SK-N-SH (cell line): ENCODE data around the gene TGIF1. TPM values are rescaled to one million over a fixed set of nuclear protein-coding genes. Genes with fewer than 3 reads are reported as not detected.

ENCODE experiments used
- CTCF ChIA-PET: fragments of 300-600, 350-600 bp; formaldehyde crosslinking; extraction: SDS; loops from one replicate; lab custom pipeline; 2021; lab: Yijun Ruan, JAX
- POLR2A ChIA-PET: fragments of 350-600 bp; sonication (Branson Sonifier 250); formaldehyde crosslinking; extraction: SDS; loops from one replicate; lab custom pipeline; 2020; ENCODE audit warnings: antibody characterized with exemption, inconsistent platforms; lab: Yijun Ruan, JAX
- DNase-seq: peaks from one replicate; pipeline ENCODE4 v3.0.0; 2012
- H2AFZ ChIP-seq: fragments of 200-600 bp; sonication (generic); 2 replicates; pipeline ENCODE4 v1.8.1; 2016; ENCODE audit warnings: antibody characterized with exemption, mild to moderate bottlenecking, low read depth
- H3F3A ChIP-seq: fragments of 200-600 bp; sonication (generic); replicated peaks from 2 replicates; pipeline ENCODE3; 2016; ENCODE audit warnings: antibody characterized with exemption, mild to moderate bottlenecking; ENCODE audit not compliant: insufficient read depth
- H3K27ac ChIP-seq, 2 experiments: fragments of 200-500 bp in 1 of 2; fragments of 200-600 bp in 1 of 2; sonication (Bioruptor generic) in 1 of 2; sonication (generic), shearing (Covaris generic) in 1 of 2; 2 replicates each; pipeline versions ENCODE4 v1.5.1 to v1.6.1; 2014 to 2016; ENCODE audit warnings: low read depth in 2 of 2, inconsistent platforms in 1 of 2, low read length in 1 of 2, mild to moderate bottlenecking in 1 of 2, mixed read lengths in 1 of 2
- H3K27me3 ChIP-seq: fragments of 200-600 bp; sonication (generic), shearing (Covaris generic); 2 replicates; pipeline ENCODE4 v1.6.1; 2016; ENCODE audit warnings: mixed run types; ENCODE audit not compliant: insufficient read depth
- H3K36me3 ChIP-seq, 2 experiments: fragments of 200-500 bp in 1 of 2; fragments of 200-600 bp in 1 of 2; sonication (Bioruptor generic) in 1 of 2; sonication (generic) in 1 of 2; replicated peaks in 1 of 2; 2 replicates each; pipeline versions ENCODE3 to v1.5.1; 2014 to 2016; ENCODE audit warnings: low read length in 1 of 2, mild to moderate bottlenecking in 1 of 2; ENCODE audit not compliant: insufficient read depth in 2 of 2, control insufficient read depth in 1 of 2
- H3K4me1 ChIP-seq, 2 experiments: fragments of 200-500 bp in 1 of 2; fragments of 200-600 bp in 1 of 2; sonication (Bioruptor generic) in 1 of 2; sonication (generic), shearing (Covaris generic) in 1 of 2; 2 replicates each; pipeline versions ENCODE4 v1.5.1 to v1.6.1; 2014 to 2016; ENCODE audit warnings: low read depth in 1 of 2, low read length in 1 of 2, mixed run types in 1 of 2; ENCODE audit not compliant: insufficient read depth in 2 of 2, control insufficient read depth in 1 of 2
- H3K4me2 ChIP-seq: fragments of 200-600 bp; sonication (generic), shearing (Covaris generic); 2 replicates; pipeline ENCODE4 v1.6.1; 2017; ENCODE audit warnings: mixed run types
- H3K4me3 ChIP-seq, 2 experiments: fragments of 200-500 bp in 1 of 2; fragments of 200-600 bp in 1 of 2; sonication (Bioruptor generic) in 1 of 2; sonication (generic), shearing (Covaris generic) in 1 of 2; 2 replicates each; pipeline versions ENCODE4 v1.5.1 to v1.8.1; 2014 to 2016; ENCODE audit warnings: low read depth in 2 of 2, inconsistent platforms in 1 of 2, low read length in 1 of 2, mild to moderate bottlenecking in 1 of 2, mixed read lengths in 1 of 2, moderate library complexity in 1 of 2
- H3K79me2 ChIP-seq: fragments of 200-600 bp; sonication (generic); 2 replicates; pipeline ENCODE4 v1.8.1; 2017; ENCODE audit warnings: mild to moderate bottlenecking; ENCODE audit not compliant: insufficient read depth
- H3K9ac ChIP-seq: fragments of 200-600 bp; sonication (generic); 2 replicates; pipeline ENCODE4 v1.6.1; 2017; ENCODE audit warnings: mixed run types
- H3K9me2 ChIP-seq: fragments of 200-600 bp; sonication (generic); 2 replicates; pipeline ENCODE4 v1.6.1; 2017; ENCODE audit warnings: mixed run types
- H3K9me3 ChIP-seq: fragments of 200-600 bp; sonication (generic); 2 replicates; pipeline ENCODE4 v1.6.1; 2017; ENCODE audit warnings: mixed run types, mild to moderate bottlenecking, moderate library complexity
- H4K20me1 ChIP-seq: fragments of 200-600 bp; sonication (generic); 2 replicates; pipeline ENCODE4 v1.6.1; 2017; ENCODE audit warnings: mild to moderate bottlenecking, mixed run types; ENCODE audit not compliant: insufficient read depth
- CTCF ChIP-seq: fragments of 200-600 bp; sonication (generic); IDR thresholded peaks from 2 replicates; pipeline ENCODE4 v1.6.1; 2017; ENCODE audit warnings: antibody characterized with exemption, mild to moderate bottlenecking, moderate library complexity
- EP300 ChIP-seq, 2 experiments: IDR thresholded peaks; 2 replicates each; pipeline versions ENCODE4 v1.4.0 to v1.6.1; 2012; ENCODE audit warnings: borderline replicate concordance in 1 of 2, low read depth in 1 of 2, low read length in 1 of 2
- FOSL2 ChIP-seq: IDR thresholded peaks from 2 replicates; pipeline ENCODE4 v1.4.0; 2012; ENCODE audit warnings: low read depth, mild to moderate bottlenecking, moderate library complexity, borderline replicate concordance
- FOXJ3 ChIP-seq: sonication (generic); formaldehyde crosslinking; IDR thresholded peaks from 2 replicates; pipeline ENCODE4 v1.5.1; 2020; ENCODE audit warnings: mild to moderate bottlenecking, missing genetic modification reagents
- GATA2 ChIP-seq: sonication (generic); formaldehyde crosslinking; IDR thresholded peaks from 2 replicates; pipeline ENCODE4 v1.5.0; 2020; ENCODE audit warnings: mild to moderate bottlenecking, missing genetic modification reagents
- MEF2A ChIP-seq: IDR thresholded peaks from 2 replicates; pipeline ENCODE4 v1.4.0; 2012; ENCODE audit warnings: low read depth, borderline replicate concordance
- NRF1 ChIP-seq: IDR thresholded peaks from 2 replicates; pipeline ENCODE4 v1.6.1; 2012; ENCODE audit warnings: low read depth, mild to moderate bottlenecking, low read length
- PBX3 ChIP-seq: IDR thresholded peaks from 2 replicates; pipeline ENCODE4; 2012
- POLR2AphosphoS5 ChIP-seq: IDR thresholded peaks from 2 replicates; pipeline ENCODE4 v1.6.1; 2012; ENCODE audit warnings: low read depth, low read length
- RAD21 ChIP-seq: IDR thresholded peaks from 2 replicates; pipeline ENCODE4 v1.6.1; 2012; ENCODE audit warnings: mild to moderate bottlenecking, low read length
- RCOR1 ChIP-seq: fragments of 150-350 bp; IDR thresholded peaks from 2 replicates; pipeline ENCODE4 v1.6.1; 2017; ENCODE audit warnings: antibody characterized with exemption, low read length
- RXRA ChIP-seq: IDR thresholded peaks from 2 replicates; pipeline ENCODE4 v1.4.0; 2012; ENCODE audit warnings: low read depth, mild to moderate bottlenecking, borderline replicate concordance
- SIN3A ChIP-seq: IDR thresholded peaks from 2 replicates; pipeline ENCODE4 v1.6.1; 2012; ENCODE audit warnings: low read depth, mild to moderate bottlenecking, low read length, moderate library complexity, borderline replicate concordance
- SMC3 ChIP-seq: IDR thresholded peaks from 2 replicates; pipeline ENCODE4 v1.6.1; 2012; ENCODE audit warnings: low read depth, low read length, improper control_type of control experiment
- YY1 ChIP-seq: IDR thresholded peaks from 2 replicates; pipeline ENCODE4 v1.4.0; 2012; ENCODE audit warnings: low read depth, mild to moderate bottlenecking
- WGBS: methylation state at CpG from one replicate; pipeline ENCODE4 v1.1.6; 2017; ENCODE audit warnings: low lambda C conversion rate; 5-methylcytosine and 5-hydroxymethylcytosine counted together
- polyA plus RNA-seq, 3 experiments: library from polyadenylated mRNA; depleted of rRNA; stranded (reverse); fragments of >200 nt; gene quantifications; 2 replicates each; pipeline ENCODE4 v1.2.3, GENCODE V29; 2012
- TF ChIP-seq, protein P1 (sequence below): IDR thresholded peaks from 2 replicates; pipeline ENCODE4 v1.4.0; 2012; ENCODE audit warnings: low read depth, borderline replicate concordance
- TF ChIP-seq, protein P2 (sequence below): IDR thresholded peaks from 2 replicates; pipeline ENCODE4 v1.6.1; 2012; ENCODE audit warnings: mild to moderate bottlenecking, low read depth, low read length, moderate library complexity
- TF ChIP-seq, protein P3 (sequence below): IDR thresholded peaks from 2 replicates; pipeline ENCODE4 v1.4.0; 2012; ENCODE audit warnings: low read depth, borderline replicate concordance
- TF ChIP-seq, protein P4 (sequence below): fragments of 150-350 bp; IDR thresholded peaks from 2 replicates; pipeline ENCODE4 v1.6.1; 2017; ENCODE audit warnings: antibody characterized with exemption, low read length, low read depth, borderline replicate concordance

Gene TGIF1
- polyA plus RNA-seq, 1 of the 3 experiments (the other 2 are of a cell fraction), result 113 TPM

GRCh38 chr18:3481696-3482210, 31.8 kb downstream of the TGIF1 start:
- no peaks in the 10 kb centered on the region for H3K79me2 ChIP-seq
- H3K9me3 ChIP-seq, result no peaks in the 10 kb centered on the region
- H3K9ac ChIP-seq, result no peak overlapping the region
- POLR2A ChIA-PET, result no interaction called here
- no peak for TF ChIP-seq POLR2AphosphoS5
- TF ChIP-seq GATA2, result no peak
- TF ChIP-seq, protein P1, sequence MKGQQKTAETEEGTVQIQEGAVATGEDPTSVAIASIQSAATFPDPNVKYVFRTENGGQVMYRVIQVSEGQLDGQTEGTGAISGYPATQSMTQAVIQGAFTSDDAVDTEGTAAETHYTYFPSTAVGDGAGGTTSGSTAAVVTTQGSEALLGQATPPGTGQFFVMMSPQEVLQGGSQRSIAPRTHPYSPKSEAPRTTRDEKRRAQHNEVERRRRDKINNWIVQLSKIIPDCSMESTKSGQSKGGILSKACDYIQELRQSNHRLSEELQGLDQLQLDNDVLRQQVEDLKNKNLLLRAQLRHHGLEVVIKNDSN, result no peak
- TF ChIP-seq, protein P2, sequence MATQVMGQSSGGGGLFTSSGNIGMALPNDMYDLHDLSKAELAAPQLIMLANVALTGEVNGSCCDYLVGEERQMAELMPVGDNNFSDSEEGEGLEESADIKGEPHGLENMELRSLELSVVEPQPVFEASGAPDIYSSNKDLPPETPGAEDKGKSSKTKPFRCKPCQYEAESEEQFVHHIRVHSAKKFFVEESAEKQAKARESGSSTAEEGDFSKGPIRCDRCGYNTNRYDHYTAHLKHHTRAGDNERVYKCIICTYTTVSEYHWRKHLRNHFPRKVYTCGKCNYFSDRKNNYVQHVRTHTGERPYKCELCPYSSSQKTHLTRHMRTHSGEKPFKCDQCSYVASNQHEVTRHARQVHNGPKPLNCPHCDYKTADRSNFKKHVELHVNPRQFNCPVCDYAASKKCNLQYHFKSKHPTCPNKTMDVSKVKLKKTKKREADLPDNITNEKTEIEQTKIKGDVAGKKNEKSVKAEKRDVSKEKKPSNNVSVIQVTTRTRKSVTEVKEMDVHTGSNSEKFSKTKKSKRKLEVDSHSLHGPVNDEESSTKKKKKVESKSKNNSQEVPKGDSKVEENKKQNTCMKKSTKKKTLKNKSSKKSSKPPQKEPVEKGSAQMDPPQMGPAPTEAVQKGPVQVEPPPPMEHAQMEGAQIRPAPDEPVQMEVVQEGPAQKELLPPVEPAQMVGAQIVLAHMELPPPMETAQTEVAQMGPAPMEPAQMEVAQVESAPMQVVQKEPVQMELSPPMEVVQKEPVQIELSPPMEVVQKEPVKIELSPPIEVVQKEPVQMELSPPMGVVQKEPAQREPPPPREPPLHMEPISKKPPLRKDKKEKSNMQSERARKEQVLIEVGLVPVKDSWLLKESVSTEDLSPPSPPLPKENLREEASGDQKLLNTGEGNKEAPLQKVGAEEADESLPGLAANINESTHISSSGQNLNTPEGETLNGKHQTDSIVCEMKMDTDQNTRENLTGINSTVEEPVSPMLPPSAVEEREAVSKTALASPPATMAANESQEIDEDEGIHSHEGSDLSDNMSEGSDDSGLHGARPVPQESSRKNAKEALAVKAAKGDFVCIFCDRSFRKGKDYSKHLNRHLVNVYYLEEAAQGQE, result no peak
- TF ChIP-seq RAD21, result peak; percentile 42
- TF ChIP-seq FOSL2, result no peak
- TF ChIP-seq EP300 (IDR thresholded peaks at IDR 0.05; ENCODE audit: borderline replicate concordance in 1 of 2, low read depth in 1 of 2, low read length in 1 of 2), result no peak
- no peak for TF ChIP-seq YY1
- TF ChIP-seq CTCF, result peak; percentile 51
- TF ChIP-seq NRF1, result no peak
- no peak for TF ChIP-seq MEF2A
- no peak for TF ChIP-seq SIN3A
- TF ChIP-seq FOXJ3 (CRISPR knock-in tag), result no peak
- TF ChIP-seq RCOR1, result no peak
- TF ChIP-seq SMC3, result peak; percentile 22; the same call in 1 of the 2 replicates
- TF ChIP-seq PBX3, result no peak
- TF ChIP-seq, protein P3, sequence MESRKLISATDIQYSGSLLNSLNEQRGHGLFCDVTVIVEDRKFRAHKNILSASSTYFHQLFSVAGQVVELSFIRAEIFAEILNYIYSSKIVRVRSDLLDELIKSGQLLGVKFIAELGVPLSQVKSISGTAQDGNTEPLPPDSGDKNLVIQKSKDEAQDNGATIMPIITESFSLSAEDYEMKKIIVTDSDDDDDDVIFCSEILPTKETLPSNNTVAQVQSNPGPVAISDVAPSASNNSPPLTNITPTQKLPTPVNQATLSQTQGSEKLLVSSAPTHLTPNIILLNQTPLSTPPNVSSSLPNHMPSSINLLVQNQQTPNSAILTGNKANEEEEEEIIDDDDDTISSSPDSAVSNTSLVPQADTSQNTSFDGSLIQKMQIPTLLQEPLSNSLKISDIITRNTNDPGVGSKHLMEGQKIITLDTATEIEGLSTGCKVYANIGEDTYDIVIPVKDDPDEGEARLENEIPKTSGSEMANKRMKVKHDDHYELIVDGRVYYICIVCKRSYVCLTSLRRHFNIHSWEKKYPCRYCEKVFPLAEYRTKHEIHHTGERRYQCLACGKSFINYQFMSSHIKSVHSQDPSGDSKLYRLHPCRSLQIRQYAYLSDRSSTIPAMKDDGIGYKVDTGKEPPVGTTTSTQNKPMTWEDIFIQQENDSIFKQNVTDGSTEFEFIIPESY, result no peak
- no peak for TF ChIP-seq RXRA
- TF ChIP-seq, protein P4, sequence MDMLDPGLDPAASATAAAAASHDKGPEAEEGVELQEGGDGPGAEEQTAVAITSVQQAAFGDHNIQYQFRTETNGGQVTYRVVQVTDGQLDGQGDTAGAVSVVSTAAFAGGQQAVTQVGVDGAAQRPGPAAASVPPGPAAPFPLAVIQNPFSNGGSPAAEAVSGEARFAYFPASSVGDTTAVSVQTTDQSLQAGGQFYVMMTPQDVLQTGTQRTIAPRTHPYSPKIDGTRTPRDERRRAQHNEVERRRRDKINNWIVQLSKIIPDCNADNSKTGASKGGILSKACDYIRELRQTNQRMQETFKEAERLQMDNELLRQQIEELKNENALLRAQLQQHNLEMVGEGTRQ, result no peak
- no peaks in the 10 kb centered on the region for H3K27me3 ChIP-seq
- H4K20me1 ChIP-seq, result no peaks in the 10 kb centered on the region
- WGBS, result 66% methylated on average over 5 of the region's 5 CpGs
- no peak overlapping the region for H3K27ac ChIP-seq
- no peaks in the 10 kb centered on the region for H3F3A ChIP-seq
- H2AFZ ChIP-seq, result no peak overlapping the region
- H3K4me3 ChIP-seq, result no peak overlapping the region
- H3K4me1 ChIP-seq, result no peaks in the 10 kb centered on the region
- peak; percentile 52 for DNase-seq
- no peak overlapping the region for H3K4me2 ChIP-seq
- H3K36me3 ChIP-seq, result no peaks in the 10 kb centered on the region
- H3K9me2 ChIP-seq, result no peaks in the 10 kb centered on the region
- CTCF ChIA-PET, result interaction anchor here (0.8 to 2.7 kb wide), 10 partner anchors 10 to 198 kb away, joined by 3 to 8 read pairs (median 4); no protein-coding TSS in a partner anchor
